Suprapubic skin (tissue), 4 donors: ENCODE data around the gene IFFO2.

Experiments used
- EP300 ChIP-seq: sonication (generic); formaldehyde crosslinking; IDR thresholded peaks from one replicate; pipeline ENCODE4 v1.6.1; 2017; ENCODE audit warnings: antibody characterized with exemption
- POLR2A ChIP-seq, 2 donors: fragments of 450-650 bp; IDR thresholded peaks; one replicate each; pipeline ENCODE4 v1.6.1; 2017; ENCODE audit warnings: antibody characterized with exemption in 2 of 2, mild to moderate bottlenecking in 2 of 2, moderate library complexity in 2 of 2
- POLR2AphosphoS5 ChIP-seq, 3 donors: sonication (generic); formaldehyde crosslinking; IDR thresholded peaks; one replicate each; pipeline ENCODE4 v1.6.1; 2017; ENCODE audit warnings: antibody characterized with exemption in 3 of 3
- TF ChIP-seq, protein P1 (sequence below), 2 donors: fragments of 200-600 bp in 1 of 2; fragments of 450-650 bp in 1 of 2; sonication (generic) in 1 of 2; IDR thresholded peaks; one replicate each; pipeline ENCODE4 v1.5.1; 2016 to 2019; ENCODE audit warnings: antibody characterized with exemption in 2 of 2, mild to moderate bottlenecking in 1 of 2, moderate library complexity in 1 of 2

GRCh38 chr1:18855573-18855972 lies 100.9 kb downstream of the IFFO2 start:
- TF ChIP-seq, protein P1, sequence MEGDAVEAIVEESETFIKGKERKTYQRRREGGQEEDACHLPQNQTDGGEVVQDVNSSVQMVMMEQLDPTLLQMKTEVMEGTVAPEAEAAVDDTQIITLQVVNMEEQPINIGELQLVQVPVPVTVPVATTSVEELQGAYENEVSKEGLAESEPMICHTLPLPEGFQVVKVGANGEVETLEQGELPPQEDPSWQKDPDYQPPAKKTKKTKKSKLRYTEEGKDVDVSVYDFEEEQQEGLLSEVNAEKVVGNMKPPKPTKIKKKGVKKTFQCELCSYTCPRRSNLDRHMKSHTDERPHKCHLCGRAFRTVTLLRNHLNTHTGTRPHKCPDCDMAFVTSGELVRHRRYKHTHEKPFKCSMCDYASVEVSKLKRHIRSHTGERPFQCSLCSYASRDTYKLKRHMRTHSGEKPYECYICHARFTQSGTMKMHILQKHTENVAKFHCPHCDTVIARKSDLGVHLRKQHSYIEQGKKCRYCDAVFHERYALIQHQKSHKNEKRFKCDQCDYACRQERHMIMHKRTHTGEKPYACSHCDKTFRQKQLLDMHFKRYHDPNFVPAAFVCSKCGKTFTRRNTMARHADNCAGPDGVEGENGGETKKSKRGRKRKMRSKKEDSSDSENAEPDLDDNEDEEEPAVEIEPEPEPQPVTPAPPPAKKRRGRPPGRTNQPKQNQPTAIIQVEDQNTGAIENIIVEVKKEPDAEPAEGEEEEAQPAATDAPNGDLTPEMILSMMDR (IDR thresholded peaks at IDR 0.05): no peak
- TF ChIP-seq POLR2AphosphoS5 (IDR thresholded peaks at IDR 0.05) (no peak), POLR2A (IDR thresholded peaks at IDR 0.05) (no peak), EP300 (no peak)
